Measurements from ENCODE around the gene CELF2. TPM values are rescaled to one million over a fixed set of nuclear protein-coding genes. Genes with fewer than 3 reads are reported as not detected.

Gene CELF2
- total RNA-seq, 3 donors from 2014 or later (not counting 1 experiment from before 2014, with no cell fraction given): 282 to 298 (median 295) TPM

- H3K9me3 Mint-ChIP-seq: no peaks in the 10 kb centered on the region
- H3K36me3 Mint-ChIP-seq: no peaks in the 10 kb centered on the region
- intact Hi-C loops (cut with micrococcal nuclease): no loop called here
- WGBS (ENCODE audit: insufficient coverage): 82% methylated on average over 7 of the region's 7 CpGs
- Histone ChIP-seq H3K27ac (ENCODE audit: low read length) (no peak overlapping the region), H3K27me3 (ENCODE audit: control insufficient read depth, insufficient read depth, low read length) (no peaks in the 10 kb centered on the region), H3K4me3 (ENCODE audit: low read length) (no peak overlapping the region), H3K9me3 (ENCODE audit: control insufficient read depth, insufficient read depth, low read length) (no peaks in the 10 kb centered on the region), H3K36me3 (ENCODE audit: control insufficient read depth, insufficient read depth, low read length) (no peaks in the 10 kb centered on the region), H3K4me1 (ENCODE audit: control insufficient read depth, insufficient read depth, low read length) (no peaks in the 10 kb centered on the region)
- no peak for DNase-seq
- H3K4me1 Mint-ChIP-seq: no peaks in the 10 kb centered on the region
- H3K27ac Mint-ChIP-seq: no peak overlapping the region
- no peak overlapping the region for H3K4me3 Mint-ChIP-seq
- TF ChIP-seq, protein P1, sequence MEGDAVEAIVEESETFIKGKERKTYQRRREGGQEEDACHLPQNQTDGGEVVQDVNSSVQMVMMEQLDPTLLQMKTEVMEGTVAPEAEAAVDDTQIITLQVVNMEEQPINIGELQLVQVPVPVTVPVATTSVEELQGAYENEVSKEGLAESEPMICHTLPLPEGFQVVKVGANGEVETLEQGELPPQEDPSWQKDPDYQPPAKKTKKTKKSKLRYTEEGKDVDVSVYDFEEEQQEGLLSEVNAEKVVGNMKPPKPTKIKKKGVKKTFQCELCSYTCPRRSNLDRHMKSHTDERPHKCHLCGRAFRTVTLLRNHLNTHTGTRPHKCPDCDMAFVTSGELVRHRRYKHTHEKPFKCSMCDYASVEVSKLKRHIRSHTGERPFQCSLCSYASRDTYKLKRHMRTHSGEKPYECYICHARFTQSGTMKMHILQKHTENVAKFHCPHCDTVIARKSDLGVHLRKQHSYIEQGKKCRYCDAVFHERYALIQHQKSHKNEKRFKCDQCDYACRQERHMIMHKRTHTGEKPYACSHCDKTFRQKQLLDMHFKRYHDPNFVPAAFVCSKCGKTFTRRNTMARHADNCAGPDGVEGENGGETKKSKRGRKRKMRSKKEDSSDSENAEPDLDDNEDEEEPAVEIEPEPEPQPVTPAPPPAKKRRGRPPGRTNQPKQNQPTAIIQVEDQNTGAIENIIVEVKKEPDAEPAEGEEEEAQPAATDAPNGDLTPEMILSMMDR (IDR thresholded peaks at IDR 0.05): no peak
- H3K27me3 Mint-ChIP-seq (ENCODE audit: low read depth in 2 of 2): no peaks in the 10 kb centered on the region
- ATAC-seq: no peak
Observed at GRCh38 chr10:11381023-11381422, 363.4 kb downstream of the CELF2 start.

DNA sequence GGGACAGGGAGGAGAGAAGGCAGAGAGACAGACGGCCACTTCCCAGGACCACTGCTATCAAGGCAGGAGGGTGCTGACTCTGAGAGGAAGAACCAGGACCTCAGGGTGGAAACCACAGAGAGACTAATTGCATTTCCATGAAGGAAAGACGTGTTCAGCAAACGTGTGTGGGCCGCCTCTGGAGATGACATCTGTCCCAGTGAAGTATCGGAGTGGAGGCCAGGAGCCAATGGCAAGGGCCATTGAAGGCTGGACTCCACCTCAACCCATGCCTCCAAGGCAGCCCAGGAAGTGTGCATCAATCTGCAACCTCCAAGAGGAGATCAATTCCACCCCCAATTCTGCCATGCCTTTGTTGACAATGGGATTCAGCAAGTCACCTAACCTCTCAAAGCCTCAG lies 363.8 kb downstream of the CELF2 start:
- no peak for ATAC-seq
- Mint-ChIP-seq H3K27ac (no peak overlapping the region), H3K4me1 (no peaks in the 10 kb centered on the region), H3K27me3 (ENCODE audit: low read depth in 2 of 2) (no peaks in the 10 kb centered on the region), H3K9me3 (no peaks in the 10 kb centered on the region), H3K4me3 (no peak overlapping the region), H3K36me3 (no peaks in the 10 kb centered on the region)
- no peaks in the 10 kb centered on the region for H3K36me3 ChIP-seq (ENCODE audit: control insufficient read depth, insufficient read depth, low read length)
- H3K9me3 ChIP-seq (ENCODE audit: control insufficient read depth, insufficient read depth, low read length): no peaks in the 10 kb centered on the region
- no peak overlapping the region for H3K27ac ChIP-seq (ENCODE audit: low read length)
- DNase-seq: no peak
- TF ChIP-seq, protein P1 (IDR thresholded peaks at IDR 0.05): no peak
- intact Hi-C loops (cut with micrococcal nuclease): no loop called here
- no peaks in the 10 kb centered on the region for H3K27me3 ChIP-seq (ENCODE audit: control insufficient read depth, insufficient read depth, low read length)
- no peak overlapping the region for H3K4me3 ChIP-seq (ENCODE audit: low read length)
- no peaks in the 10 kb centered on the region for H3K4me1 ChIP-seq (ENCODE audit: control insufficient read depth, insufficient read depth, low read length)
- WGBS (ENCODE audit: insufficient coverage): 70% methylated on average over 5 of the region's 5 CpGs

GRCh38 chr10:11382187-11382586 lies 364.5 kb downstream of the CELF2 start:
- Mint-ChIP-seq H3K27ac (no peak overlapping the region), H3K4me3 (no peak overlapping the region), H3K9me3 (no peaks in the 10 kb centered on the region), H3K27me3 (ENCODE audit: low read depth in 2 of 2) (no peaks in the 10 kb centered on the region), H3K36me3 (no peaks in the 10 kb centered on the region), H3K4me1 (no peaks in the 10 kb centered on the region)
- intact Hi-C loops (cut with micrococcal nuclease): no loop called here
- Histone ChIP-seq H3K4me1 (ENCODE audit: control insufficient read depth, insufficient read depth, low read length) (no peaks in the 10 kb centered on the region), H3K27ac (ENCODE audit: low read length) (no peak overlapping the region), H3K9me3 (ENCODE audit: control insufficient read depth, insufficient read depth, low read length) (no peaks in the 10 kb centered on the region), H3K4me3 (ENCODE audit: low read length) (no peak overlapping the region), H3K27me3 (ENCODE audit: control insufficient read depth, insufficient read depth, low read length) (no peaks in the 10 kb centered on the region), H3K36me3 (ENCODE audit: control insufficient read depth, insufficient read depth, low read length) (no peaks in the 10 kb centered on the region)
- TF ChIP-seq, protein P1 (IDR thresholded peaks at IDR 0.05): no peak
- DNase-seq (no peak), ATAC-seq (no peak)
- WGBS (ENCODE audit: insufficient coverage): 89% methylated on average over 10 of the region's 10 CpGs

- no peaks in the 10 kb centered on the region for H3K36me3 ChIP-seq (ENCODE audit: control insufficient read depth, insufficient read depth, low read length)
- Mint-ChIP-seq H3K27me3 (ENCODE audit: low read depth in 2 of 2) (no peaks in the 10 kb centered on the region), H3K27ac (no peak overlapping the region), H3K4me3 (no peak overlapping the region), H3K9me3 (no peaks in the 10 kb centered on the region), H3K4me1 (no peaks in the 10 kb centered on the region), H3K36me3 (no peaks in the 10 kb centered on the region)
- 92% methylated on average over 8 of the region's 8 CpGs for WGBS (ENCODE audit: insufficient coverage)
- H3K4me1 ChIP-seq (ENCODE audit: control insufficient read depth, insufficient read depth, low read length): no peaks in the 10 kb centered on the region
- no peak overlapping the region for H3K4me3 ChIP-seq (ENCODE audit: low read length)
- intact Hi-C loops (cut with micrococcal nuclease): no loop called here
- no peaks in the 10 kb centered on the region for H3K27me3 ChIP-seq (ENCODE audit: control insufficient read depth, insufficient read depth, low read length)
- no peaks in the 10 kb centered on the region for H3K9me3 ChIP-seq (ENCODE audit: control insufficient read depth, insufficient read depth, low read length)
- TF ChIP-seq, protein P1 (IDR thresholded peaks at IDR 0.05): no peak
- H3K27ac ChIP-seq (ENCODE audit: low read length): no peak overlapping the region
- ATAC-seq (no peak), DNase-seq (no peak)
Observed at GRCh38 chr10:11386044-11386443, 368.4 kb downstream of the CELF2 start.
